ENCODE measurements around the gene CHPF.

CHPF gene

DNA sequence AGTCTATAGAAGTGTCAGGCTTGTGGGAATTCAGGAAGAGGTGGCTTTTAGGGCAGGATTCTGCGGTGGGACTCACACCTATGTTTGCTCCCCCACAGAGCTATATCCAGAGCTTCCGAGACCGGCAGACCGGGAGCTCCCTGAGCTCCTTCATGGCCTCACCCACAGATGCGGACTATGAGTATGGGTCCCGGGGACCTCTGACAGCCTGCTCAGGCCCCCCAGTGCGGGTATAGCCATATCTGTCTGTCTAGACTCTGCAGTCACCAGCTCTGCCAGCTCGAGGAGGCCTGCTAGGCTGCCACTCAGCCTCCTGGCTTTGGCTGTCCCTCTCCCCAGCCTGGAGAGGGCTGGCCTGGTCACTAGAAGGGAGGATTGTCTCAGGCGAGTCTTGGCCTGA, 6.0 kb upstream of the CHPF start:
- DNase-seq, result no peak

DNA sequence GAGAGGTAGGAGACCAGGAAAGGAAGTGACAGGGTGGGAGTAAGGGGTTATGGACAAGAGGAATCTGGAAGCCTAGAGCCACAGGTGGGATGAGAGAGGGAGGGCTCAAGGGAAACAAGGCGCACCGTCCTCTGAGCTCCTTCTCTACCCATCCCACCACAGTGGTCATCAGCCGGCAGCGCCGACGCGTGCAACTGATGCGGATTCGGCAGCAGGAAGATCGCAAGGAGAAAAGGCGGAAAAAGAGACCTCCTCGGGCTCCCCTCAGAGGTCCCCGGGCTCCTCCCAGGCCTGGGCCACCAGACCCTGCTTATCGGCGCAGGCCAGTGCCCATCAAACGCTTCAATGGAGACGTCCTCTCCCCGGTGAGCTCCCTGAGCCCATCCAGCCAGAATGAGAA, 5.4 kb upstream of the CHPF start:
- DNase-seq, result no peak

DNA sequence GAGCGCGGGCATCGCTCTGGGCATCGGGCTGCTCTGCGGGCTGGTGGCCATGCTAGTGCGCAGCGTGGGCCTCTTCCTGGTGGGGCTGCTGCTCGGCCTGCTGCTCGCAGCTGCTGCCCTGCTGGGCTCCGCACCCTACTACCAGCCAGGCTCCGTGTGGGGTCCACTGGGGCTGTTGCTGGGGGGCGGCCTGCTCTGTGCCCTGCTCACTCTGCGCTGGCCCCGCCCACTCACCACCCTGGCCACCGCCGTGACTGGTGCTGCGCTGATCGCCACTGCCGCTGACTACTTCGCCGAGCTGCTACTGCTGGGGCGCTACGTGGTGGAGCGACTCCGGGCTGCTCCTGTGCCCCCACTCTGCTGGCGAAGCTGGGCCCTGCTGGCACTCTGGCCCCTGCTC, 4.0 kb upstream of the CHPF start:
- DNase-seq, result no peak

DNA sequence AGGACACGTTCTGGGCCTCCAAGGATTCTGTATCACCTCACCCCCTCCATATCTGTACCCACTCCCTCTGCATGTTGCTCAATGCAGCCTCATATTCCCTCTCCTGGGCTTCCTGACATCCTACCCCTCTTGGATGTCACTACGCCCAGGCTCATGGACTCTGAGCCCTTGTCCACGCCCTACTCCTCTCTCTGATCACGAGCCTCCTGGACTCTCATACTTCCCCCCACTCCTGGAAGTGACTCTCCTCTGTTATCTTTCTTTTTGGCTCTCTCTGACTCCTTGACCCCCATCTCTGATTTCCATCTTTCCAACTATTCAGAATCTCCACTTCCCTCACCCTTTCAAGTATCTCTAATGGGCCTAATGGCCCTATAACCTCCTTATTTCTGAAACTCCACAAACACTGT, 2.3 kb upstream of the CHPF start:
- DNase-seq, result no peak

DNA sequence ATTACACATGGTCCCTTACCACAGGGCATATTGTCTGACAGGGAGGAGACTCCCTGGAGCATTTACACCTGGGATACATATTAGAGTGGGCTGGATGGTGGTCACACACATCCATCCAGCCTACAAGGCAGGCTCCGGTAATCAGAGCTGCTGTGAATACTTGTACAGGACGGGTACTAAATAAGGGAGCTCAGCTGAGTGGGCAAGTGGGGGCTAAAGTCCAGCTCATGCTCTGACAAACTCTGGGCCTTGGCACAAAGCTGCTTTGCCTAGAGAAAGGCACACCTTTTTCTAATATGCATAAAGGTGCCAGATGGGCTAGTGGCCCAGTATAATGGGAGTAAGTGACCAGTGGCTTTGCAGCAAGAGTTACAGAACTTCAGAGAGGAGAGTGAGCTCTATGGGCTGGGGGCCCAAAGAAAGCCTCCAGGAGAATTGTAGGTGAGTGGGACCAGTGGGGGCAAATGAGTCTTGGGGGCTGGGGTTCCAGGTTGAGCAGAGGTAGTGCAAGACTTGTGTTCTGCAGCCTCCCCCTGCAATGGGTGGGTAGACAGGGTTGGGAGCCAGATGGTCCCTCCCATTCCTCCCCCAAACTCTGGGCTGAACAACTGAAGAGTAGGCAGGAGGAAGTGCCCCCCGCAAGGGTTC, 1.8 kb upstream of the CHPF start:
- no peak for DNase-seq

DNA sequence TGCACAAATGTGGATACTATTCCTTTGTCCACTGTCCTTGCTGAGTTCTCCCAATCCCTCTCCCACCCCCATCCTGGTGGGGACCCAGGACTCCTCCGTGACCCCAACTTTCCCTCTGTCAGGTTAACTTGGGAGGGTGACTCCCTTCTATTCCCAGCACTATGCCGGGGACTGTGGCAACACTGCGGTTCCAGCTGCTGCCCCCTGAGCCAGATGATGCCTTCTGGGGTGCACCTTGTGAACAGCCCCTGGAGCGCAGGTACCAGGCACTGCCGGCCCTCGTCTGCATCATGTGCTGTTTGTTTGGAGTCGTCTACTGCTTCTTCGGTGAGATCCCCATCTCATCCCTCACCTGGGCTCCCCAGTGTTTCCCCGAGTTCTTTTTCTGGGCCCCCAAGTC, 958 bp upstream of the CHPF start:
- DNase-seq, result no peak

DNA sequence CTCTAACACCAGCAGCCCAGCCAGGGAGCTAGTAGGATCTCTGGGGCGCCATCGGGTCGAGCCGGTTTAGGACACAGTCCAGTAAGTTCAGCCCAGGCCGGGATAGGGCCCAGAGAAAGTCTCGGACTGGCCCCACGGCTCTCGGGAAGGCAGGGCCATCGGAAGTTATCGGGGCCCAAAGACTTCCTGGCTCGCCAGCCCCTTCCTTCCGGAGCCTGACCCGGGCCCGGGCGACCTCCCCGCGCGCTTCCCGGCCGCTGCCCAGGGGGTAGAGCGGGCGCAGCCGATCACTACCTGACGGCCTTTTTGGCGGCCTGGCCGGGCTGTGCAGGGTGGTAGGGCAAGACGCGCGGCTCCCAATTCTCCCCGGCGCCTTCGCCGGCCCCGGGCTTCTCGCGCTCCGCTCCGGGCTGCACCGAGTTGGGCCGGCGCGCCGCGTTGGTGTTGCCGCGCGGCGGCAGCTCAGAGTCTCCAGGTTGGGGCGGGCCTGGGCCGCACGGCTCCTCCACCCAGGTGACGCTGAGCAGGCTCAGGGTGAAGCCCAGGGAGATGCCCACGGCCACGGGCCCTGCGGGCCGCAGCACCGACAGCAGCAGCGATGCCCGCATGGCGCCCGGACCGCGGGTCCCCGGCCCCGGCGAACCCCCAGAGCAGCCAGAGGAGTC, 546 bp downstream of the CHPF start:
- DNase-seq, result peak; percentile 52

DNA sequence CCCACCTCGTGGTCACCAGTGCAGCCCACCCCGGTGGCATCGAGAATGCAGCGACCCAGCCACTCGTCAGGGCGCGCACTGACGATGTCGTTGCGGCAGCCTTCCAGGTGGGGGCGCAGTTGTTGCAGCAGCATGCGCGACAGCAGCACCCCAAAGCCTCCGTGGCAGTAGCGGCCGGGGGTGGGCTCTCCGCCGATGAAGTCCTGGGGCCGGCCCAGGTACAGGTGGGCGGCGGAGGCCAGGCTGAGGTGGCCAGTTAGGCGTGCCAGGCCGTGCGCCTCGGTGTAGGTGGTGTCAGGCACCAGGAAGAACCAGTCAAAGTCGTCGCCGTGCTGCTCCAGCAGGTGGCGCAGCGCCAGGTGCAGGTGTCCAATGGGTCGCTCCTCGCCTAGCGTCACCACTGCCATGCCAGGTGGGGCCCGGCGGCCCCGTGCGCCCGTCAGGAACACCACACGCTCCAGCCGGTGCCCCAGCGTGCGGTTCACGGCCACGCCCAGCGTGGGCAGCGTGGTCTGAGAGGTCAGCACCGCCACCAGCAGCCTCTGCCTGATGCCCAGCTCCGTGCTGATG, 1.9 kb downstream of the CHPF start:
- DNase-seq, result peak; percentile 92

DNA sequence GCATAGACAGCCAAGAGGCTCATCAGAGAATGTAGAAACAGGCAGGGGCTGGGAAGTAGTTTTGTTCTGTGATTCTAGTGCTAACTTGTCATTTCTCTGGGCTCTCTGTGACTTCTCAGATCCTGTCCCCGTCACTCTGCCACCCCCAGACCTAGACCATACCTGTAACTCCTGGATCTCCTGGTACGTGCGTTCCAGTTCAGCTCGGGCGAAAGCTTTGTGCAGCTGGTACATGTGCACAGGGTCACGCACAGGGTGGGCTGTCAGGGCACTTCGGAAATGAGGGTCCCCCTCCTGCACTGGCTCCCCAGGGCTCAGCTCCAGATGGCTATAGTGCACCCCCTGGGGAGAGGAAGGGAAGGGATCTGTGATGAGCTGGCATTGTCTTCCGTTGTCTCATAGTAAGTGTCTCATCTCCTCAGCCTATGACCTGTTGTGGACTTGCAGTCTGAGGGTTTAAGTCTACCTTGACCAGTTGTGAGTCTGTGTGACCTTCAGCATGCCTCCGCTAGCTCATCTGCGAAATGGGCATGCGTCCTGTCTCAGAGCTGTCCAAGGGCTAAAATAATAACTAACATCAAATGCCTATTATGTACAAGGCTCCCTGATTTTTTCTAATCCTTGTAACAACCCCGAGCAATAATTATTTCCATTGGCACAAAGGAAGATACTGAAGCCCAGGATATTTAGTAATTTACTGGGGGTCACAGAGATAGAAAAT, 2.7 kb downstream of the CHPF start:
- no peak for DNase-seq

DNA sequence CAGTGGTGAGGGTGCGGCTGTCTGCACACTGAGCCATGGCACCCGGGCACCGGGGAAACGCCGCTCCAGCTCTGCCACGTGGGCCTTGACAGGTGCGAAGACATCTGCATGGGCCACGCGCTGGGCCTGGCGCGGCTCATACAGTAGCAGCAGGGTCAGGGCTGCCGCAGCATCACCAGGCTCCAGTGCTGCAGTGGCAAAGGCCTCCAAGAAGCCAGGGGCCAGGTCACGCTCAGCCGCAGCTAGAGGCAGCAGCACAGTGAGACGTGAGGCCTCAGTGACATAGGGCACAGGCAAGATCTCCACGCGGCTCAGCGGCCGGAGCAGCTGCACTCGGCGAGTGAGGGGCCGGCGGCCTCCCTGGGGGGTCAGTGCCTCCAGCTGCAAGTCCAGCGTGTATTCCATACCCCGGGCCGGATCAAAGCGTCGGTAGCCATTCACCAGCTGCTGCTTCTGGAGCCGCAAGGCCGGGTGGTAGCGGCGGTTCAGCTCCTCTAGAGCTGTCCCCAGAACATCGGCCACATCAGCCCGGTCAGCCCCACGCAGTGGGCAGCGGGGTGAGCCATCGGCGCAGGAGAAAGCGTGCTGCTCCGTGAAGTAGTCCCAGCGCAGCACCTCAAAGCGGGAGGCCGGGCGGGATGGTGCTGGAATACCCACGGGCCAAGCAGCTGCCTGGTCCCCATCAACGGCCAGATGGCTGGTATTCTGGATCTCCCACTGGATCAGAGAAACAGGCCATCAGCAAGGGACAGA, 3.5 kb downstream of the CHPF start:
- no peak for DNase-seq

DNA sequence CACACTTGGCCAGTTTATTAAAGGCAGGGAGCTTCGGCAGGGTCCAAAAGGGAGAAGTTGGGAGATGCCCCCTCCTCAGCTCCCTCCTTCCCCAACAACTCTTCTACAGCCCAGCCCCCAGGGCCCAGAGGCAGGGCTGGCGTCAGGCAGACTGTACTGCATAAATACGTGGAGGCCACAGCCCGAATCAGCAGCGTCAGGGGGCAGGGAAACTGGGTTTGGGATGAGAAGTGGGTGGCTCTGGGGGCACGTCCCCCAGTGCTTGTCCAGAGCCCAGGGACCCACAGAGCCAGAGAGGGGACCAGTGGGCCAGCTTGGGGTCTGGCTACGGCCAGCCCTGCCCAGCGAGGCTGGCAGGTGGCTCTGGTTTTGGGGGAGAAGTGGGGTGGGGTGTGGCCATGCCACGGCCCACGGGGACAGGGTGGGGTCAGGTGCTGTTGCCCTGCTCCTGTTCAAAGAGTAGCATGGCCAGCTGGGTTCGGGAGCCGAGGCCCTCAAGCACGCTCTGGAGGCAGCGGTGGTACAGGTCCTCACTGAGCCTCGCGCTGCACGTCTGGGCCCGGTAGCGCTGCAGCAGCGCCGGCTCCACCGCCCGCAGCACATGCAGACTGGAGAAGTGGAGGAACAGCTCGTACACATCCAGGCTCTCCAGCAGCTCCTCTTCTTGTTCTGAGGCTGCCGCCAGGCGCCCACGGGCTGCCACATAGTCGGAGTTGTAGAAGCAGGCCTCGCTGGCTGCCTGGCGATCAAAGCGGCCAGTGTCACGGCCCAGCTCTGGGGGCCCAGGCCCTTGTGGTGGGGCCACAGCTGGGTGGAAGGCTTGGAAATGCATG, 4.4 kb downstream of the CHPF start:
- DNase-seq, result no peak

DNA sequence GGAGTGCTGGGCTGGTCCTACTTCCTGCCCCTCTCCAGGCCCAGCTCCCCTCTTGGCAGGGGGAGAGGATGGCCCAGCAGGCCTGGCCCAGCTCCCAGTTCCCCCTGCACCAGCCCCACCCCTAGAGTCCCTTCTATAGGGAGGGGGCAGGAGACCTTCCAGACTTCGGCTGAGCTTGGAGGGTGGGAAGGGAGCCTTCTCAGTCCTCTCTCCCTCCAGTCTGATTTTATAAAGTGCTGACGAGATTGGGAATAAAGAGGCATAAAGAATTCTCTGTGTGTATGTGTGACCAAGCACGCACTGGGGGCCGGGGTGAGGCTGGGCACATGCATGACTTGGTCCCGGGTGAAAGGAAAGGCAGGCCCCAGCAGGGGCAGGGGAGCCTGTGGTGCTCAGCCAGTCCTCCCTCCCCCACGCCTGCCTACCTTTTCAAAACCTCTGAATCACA, 5.1 kb downstream of the CHPF start:
- no peak for DNase-seq

DNA sequence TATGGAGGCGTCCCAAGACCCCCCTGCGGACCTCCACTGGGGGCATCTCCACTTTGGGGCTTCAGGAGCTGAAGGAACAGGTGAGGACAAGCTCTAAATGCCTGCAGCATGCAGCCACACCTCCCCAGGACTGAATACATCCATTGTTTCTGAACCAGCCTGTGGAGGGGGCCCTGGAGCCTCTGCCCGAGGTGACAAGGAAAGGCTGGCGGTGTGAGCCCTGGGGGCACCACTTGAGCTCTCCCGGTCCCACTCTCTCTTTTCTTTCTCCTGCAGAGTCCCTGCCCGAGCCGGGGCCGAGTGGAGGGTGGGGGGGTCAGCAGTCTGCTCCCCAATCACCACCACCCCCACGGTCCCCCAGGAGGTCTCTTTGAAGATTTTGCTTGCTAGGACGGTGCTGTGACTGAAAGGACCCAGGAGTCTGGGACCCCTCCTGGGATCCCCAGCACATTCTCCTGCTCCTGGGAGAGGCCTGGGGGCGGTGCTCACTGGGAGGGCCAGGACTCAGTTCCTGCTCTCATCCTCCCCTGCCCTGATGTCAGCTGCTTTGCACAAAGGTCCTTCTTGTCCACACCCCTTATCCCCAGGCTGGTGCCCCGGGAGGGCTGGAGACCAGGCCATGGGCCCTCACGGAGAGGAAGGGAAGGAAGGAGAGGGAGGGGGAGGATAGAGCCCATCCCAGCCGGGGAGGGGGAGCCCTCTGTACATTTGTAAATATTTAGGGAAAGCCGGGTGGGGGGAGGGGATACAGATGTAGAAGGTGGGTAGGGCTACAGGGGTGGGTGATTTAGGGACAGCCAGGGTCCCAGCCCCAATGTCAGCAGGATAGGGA, 5.7 kb downstream of the CHPF start:
- DNase-seq, result no peak

DNA sequence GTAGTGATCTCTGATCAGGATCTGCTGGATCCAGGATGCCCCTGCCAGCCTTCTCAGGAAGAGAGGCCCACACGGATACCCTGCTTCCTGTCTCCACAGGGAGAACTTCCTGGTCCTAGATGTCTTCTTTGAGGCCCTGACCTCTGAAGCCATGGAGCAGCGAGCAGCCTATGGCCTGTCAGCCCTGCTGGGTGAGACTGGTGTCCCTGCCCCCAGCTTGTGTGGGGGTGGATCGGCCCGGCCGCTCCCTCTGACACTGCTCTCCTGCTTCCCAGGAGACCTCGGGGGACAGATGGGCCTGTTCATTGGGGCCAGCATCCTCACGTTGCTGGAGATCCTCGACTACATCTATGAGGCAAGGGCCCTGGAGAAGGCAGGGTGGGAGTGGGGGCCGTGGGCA, 6.6 kb downstream of the CHPF start:
- DNase-seq, result no peak

DNA sequence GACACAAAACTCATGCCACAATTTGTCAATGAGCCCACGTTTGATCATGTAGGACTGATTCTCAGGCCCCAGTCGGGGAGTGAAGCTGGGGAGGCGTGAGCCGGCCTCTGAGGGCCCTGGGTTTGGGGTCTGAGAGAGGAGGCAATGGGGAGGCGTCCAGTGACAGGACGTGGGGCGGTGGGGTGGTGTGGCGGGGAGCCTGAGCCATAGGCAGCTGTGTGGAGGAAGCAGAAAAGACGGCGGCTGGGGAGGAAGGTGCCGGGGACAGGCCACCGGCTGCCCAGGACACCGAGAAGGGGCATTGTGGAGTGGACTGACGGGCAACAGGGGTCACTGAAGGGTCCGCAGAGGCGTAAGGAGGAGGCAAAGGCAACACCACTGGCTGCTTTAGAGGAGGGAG, 7.2 kb downstream of the CHPF start:
- DNase-seq, result no peak

DNA sequence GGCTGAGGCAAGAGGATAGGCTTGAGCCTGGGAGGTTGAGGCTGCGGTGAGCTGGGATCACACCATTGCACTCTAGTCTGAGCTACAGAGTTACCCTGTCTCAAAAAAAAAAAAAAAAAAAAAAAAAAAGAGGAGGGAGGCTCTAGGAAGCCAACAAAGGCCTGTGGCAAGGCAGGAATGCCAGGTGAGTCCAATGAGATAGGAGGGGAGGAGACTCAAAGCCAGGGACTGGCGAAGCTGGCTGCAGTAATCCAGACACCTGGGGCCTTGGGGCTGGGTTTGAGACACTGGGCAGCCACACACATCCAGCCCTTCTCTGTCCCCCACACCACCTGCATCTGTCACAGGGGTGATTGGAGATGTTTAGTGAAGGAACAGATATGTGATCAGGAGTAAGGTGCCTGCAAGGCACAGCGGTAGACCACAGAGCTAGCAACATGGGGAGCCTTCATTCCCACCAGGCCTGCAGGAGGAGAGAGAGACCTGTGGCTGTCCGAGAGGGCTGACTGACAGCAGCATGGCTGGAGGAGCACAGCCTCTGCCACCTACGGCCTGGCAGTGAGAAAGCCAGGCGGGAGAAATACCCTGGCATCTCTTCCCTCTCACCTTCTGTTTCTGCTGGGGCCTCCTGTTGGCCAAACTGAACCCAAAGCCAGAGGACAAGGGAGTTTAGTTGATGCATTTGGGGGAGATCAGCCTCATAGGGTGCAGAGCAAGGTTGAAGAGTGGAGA, 9.5 kb downstream of the CHPF start:
- no peak for DNase-seq

DNA sequence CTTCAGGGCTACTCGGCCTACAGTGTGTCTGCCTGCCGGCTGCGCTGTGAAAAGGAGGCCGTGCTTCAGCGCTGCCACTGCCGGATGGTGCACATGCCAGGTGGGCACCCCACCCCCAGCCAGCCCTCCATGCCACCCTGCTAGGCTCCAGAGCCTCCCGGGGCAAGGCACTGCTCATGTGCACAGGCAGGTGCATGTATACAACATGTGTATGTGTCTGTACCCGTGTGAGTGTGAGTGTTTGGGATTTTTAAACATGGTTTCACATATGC, 11.3 kb downstream of the CHPF start:
- no peak for DNase-seq

DNA sequence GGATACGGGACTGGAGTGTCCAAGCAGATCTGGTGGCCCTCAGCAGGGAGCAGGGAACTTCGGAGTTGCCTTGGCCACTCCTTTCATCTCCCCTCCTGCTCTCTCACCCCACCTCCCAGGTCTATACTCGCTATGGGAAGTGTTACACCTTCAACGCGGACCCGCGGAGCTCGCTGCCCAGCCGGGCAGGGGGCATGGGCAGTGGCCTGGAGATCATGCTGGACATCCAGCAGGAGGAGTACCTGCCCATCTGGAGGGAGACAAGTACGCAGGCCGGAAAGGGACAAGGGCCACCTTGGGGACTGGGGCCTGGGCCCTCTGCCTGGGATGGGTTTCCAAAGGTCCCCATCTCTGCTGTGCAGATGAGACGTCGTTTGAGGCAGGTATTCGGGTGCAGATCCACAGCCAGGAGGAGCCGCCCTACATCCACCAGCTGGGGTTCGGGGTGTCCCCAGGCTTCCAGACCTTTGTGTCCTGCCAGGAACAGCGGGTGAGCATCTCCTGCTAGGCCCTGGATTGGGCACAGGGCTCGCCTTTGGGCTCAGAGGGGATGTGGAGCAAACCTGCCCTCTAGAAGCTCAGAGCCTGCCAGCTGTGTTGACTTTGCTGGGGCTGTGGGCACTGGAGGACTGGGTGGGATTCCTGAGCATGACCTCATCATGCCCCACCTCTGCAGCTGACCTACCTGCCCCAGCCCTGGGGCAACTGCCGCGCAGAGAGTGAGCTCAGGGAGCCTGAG, 11.8 kb downstream of the CHPF start:
- DNase-seq, result no peak

DNA sequence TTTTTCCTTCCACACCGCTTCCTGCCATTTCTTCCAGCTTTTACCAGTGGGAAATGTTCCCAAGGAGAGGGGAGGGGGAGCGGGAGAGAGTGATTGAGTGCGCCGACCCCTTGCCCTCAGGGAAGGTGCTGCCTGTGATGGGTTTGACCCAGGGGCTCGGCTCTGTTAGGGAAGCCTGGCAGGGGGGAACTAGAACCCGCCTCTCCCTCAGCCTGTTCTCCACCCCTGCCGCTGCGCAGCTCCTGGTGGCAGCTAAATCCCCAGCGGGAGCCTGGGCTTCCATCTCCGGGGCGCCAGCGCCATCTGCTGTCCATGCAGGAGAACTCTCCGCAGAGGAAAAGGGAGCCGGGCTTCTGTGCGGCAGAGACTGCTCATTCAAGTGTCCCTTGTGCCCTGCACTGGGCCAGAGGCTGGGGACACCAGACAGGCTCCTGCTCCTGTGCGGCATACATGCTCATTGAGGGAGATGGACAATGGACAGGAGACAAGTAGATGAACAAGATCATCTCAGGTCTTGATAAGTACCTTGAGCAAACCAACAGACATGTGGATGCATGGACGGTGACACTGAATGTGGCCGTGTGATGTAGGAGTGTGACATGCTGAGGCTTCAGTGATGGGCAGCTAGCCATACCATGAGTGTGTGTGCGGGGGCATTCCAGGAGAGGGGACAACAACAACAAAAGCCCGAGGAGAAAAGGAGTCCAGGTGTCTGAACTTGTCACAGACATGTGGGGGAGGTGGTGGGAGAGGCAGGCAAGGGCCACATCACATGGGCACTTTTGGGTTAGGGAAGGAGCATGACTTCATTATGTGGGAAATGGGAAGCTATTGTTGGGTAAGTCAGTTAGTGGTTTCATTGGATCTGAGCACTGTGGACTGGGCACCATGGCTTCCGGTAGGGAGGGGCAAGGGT, 13.3 kb downstream of the CHPF start:
- DNase-seq, result peak; percentile 93

Data from stimulated activated CD8-positive, alpha-beta memory T cell treated with anti-CD3 and anti-CD28 coated beads, Interleukin-4, amount 100 ng/mL, for 48 hours (primary cell).